WI38 (cell line): ENCODE measurements around the gene NF1.

Source experiments
- H3K4me3 ChIP-seq: 2 replicates; pipeline ENCODE4 v1.5.1; 2011; ENCODE audit warnings: low read depth, mild to moderate bottlenecking, control low read depth, low read length
- TF ChIP-seq, protein P1 (sequence below): IDR thresholded peaks from 2 replicates; pipeline ENCODE4 v1.5.1; 2012; ENCODE audit warnings: low read depth, mild to moderate bottlenecking, control low read depth, low read length

NF1 gene

DNA sequence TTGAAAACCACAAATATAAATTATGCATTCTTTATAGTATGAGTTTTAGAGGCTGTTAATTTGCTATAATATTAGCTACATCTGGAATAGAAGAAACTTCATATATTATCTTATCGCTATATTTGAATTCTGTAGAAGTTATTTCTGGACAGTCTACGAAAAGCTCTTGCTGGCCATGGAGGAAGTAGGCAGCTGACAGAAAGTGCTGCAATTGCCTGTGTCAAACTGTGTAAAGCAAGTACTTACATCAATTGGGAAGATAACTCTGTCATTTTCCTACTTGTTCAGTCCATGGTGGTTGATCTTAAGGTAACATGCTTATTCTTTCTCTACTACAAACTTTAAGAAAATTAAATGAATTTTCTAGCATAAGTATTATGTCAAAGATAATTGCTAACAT lies 105.5 kb downstream of the NF1 start:
- H3K4me3 ChIP-seq: no peak overlapping the region
- TF ChIP-seq, protein P1, sequence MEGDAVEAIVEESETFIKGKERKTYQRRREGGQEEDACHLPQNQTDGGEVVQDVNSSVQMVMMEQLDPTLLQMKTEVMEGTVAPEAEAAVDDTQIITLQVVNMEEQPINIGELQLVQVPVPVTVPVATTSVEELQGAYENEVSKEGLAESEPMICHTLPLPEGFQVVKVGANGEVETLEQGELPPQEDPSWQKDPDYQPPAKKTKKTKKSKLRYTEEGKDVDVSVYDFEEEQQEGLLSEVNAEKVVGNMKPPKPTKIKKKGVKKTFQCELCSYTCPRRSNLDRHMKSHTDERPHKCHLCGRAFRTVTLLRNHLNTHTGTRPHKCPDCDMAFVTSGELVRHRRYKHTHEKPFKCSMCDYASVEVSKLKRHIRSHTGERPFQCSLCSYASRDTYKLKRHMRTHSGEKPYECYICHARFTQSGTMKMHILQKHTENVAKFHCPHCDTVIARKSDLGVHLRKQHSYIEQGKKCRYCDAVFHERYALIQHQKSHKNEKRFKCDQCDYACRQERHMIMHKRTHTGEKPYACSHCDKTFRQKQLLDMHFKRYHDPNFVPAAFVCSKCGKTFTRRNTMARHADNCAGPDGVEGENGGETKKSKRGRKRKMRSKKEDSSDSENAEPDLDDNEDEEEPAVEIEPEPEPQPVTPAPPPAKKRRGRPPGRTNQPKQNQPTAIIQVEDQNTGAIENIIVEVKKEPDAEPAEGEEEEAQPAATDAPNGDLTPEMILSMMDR: no peak

DNA sequence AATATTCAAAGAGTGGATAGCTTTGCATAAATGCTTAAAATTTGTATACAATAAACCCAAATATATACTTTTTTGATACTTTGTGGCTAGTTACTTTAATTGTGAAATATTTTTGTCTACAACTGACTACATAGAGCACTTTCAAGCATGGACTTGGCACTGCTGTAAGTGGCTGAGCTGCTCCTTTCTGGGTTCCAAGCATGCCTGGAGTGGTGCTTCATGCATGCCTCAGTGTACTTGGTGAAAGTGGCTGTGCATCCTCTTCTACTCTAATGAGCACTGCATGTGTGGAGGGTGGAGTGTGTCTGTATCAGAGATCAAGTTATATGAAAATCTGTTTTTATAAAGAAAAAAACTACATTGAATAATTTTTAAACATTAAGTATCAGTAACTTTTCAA lies 108.2 kb downstream of the NF1 start:
- H3K4me3 ChIP-seq: no peak overlapping the region
- TF ChIP-seq, protein P1: no peak

DNA sequence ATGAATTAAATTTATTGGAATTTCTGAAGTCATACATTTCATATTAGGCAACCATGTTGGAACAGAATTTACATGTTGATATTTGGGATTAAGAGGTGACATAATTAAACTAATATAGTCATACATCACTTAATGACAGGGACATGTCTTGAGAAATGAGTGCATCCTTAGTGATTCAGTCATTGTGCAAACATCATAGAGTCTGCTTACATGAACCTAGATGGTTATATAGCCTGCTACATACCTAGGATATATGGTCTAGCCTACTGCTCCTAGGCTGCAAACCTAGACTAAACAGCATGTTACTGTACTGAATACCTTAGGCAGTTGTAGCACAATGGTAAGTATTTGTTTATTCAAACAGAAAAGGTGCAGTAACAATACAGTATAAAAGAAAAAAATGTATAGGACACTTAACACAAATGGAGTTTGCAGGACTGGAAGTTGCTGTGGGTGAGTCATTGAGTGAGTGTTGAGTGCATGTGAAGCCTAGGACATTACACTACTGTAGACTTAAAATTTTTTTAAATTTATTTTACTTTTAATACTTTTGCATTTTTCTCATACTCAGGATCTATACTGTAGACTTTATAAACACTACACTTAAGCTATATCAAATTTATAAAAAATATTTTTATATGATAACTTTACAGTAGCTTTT lies 116.7 kb downstream of the NF1 start:
- no peak overlapping the region for H3K4me3 ChIP-seq
- TF ChIP-seq, protein P1: no peak

DNA sequence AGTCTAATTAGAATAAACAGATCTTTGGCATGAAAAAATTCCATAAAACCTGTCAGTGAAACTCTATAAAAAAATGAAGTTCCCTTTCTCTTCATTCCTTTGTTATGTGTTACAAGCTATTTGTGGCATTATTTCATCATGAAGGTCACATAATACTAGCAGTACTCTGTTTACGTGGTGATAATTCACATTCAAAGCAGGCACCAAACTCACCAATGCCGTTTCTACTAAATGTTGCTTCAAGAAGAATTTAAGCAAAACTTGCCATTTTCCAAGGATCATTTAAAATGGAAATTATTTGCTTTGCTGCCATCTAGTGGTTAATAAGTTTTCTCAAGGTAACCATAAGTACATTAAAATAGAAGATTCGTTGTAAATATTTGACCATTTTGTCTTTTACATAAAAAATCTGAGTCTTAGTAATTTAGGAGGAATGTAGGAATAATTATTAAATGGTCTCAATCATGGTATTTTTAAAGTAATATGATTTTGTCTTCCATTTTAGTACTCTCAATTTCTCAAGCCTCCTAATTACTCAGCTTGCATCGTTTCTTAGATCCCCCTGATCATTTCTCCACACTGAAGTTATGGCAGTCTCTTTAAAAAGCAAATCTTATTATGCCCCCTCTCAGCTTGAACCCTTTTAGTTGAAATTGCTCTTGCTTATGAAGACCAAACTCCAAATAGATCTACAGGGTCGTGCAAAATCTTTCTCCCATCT lies 121.4 kb downstream of the NF1 start:
- H3K4me3 ChIP-seq: no peak overlapping the region
- TF ChIP-seq, protein P1: no peak

DNA sequence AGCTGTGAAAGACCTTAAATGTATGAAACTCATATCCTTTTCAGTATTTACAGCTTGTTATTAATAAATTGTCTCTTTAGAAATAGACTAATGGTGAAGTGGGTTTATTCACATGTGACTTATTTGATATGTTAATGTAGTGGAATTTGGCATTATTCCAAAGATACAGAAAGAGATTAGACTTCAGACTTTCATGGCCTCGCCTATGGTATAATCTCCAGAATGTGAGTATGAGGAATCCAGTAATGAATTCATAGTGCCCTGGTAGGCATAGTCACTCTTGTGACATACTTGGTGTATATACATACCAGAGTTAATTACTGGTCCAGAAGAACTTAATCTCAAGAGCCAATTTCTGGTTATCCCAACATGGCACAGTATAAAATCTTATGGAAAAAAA lies 129.6 kb downstream of the NF1 start:
- TF ChIP-seq, protein P1: no peak
- no peak overlapping the region for H3K4me3 ChIP-seq

DNA sequence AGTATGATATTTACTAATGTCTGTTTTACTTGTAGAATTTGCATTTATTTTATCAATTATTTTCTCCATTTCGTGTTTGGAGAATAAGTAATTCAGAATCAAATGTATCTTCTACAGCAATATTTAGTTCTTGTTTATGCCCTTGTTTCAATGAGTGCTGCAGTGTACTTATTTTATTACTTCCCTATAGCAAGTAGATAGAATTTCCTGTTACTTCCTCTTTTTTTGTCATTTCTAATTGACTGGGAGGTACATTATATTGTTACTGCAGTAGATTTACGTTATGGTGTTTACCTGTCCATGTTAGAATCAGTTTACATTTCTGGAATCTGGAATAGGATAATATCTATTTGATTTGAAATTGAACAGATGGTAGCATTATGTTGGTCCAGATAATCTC lies 131.1 kb downstream of the NF1 start:
- H3K4me3 ChIP-seq: no peak overlapping the region
- TF ChIP-seq, protein P1: no peak

DNA sequence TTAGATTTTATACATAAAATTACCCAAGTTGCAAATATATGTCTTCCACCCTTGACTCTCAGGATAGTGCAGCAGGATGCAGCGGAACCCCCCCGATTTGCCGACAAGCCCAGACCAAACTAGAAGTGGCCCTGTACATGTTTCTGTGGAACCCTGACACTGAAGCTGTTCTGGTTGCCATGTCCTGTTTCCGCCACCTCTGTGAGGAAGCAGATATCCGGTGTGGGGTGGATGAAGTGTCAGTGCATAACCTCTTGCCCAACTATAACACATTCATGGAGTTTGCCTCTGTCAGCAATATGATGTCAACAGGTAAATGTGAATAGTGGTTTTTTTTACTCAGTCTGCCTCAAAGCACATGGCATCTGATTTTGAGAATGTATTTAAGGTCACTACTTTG lies 131.6 kb downstream of the NF1 start:
- no peak overlapping the region for H3K4me3 ChIP-seq
- TF ChIP-seq, protein P1: no peak
